ENCODE measurements around the gene LAMB3. TPM values are rescaled to one million over a fixed set of nuclear protein-coding genes. Genes with fewer than 3 reads are reported as not detected.

LAMB3 gene
- total and polyA plus RNA-seq, 2 donors (not counting 1 experiment from before 2014, with no cell fraction given), result 0.33 to 0.37 TPM

DNA sequence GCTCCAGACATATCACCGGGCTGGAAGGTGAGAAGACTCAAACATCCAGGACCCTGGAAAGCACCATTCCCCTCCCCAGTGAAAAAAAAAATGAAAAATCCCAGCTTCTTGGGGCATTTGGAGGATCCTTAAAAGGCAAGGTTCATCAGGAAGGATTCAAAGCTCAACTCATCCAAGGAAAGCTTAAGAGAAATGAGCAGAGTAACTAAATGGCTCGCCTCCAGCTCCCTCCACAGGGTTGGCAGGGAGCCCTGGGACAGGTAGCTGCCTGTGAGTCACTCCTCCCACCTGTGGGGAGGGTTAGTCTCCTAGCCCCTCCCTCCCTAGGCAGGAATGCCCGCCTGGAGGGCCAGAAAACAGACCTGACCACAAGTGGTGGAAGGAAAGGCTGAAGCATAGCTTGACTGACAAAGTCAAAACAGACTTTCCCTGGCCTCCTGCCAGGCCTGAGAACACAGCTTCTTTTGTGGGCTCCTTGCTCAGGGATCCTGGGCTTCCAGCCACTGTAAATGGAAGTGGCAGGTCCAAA is 712 bp upstream of the LAMB3 start:
- ATAC-seq (ENCODE audit: low read depth), result no peak
- no peaks in the 10 kb centered on the region for H4K20me1 ChIP-seq (ENCODE audit: control insufficient read depth, insufficient read depth, low read length, poor library complexity, severe bottlenecking)
- peaks cover 10% of the 10 kb centered on the region for H3K27me3 Mint-ChIP-seq
- no peaks in the 10 kb centered on the region for H3K9me3 ChIP-seq (ENCODE audit: control extremely low read depth in 1 of 3, control insufficient read depth in 2 of 3, insufficient read depth in 1 of 3, low read length in 2 of 3)
- DNase-seq, result no peak
- peaks cover 0 to 7% (median 0%) of the 10 kb centered on the region in 4 experiments for H3K27me3 ChIP-seq (replicated peaks in 1 of 4; ENCODE audit: control extremely low read depth in 1 of 4, control insufficient read depth in 3 of 4, insufficient read depth in 4 of 4, low read length in 3 of 4)
- H3K4me3 ChIP-seq (ENCODE audit: control extremely low read depth in 1 of 5, extremely low read depth in 1 of 5, insufficient read depth in 1 of 5, low read depth in 2 of 5, low read length in 4 of 5), result no peak overlapping the region
- TF ChIP-seq EZH2 (IDR thresholded peaks at IDR 0.05; ENCODE audit: borderline replicate concordance, insufficient read depth, low read depth, low read length, poor library complexity, severe bottlenecking) (no peak), CTCF (IDR thresholded peaks at IDR 0.05) (no peak)
- ChIA-PET POLR2A (no interaction called here), CTCF (interaction anchor here (0.6 to 2.0 kb wide), 4 partner anchors 9 to 154 kb away, joined by 3 to 7 read pairs (median 4); no protein-coding TSS in a partner anchor)
- H3K27ac ChIP-seq (ENCODE audit: low read length in 2 of 2), result no peak overlapping the region
- H3K4me3 Mint-ChIP-seq, result no peak overlapping the region
- no peak overlapping the region for H3K9ac ChIP-seq (ENCODE audit: low read length)
- no peaks in the 10 kb centered on the region for H3K4me1 ChIP-seq (ENCODE audit: control insufficient read depth in 2 of 2, insufficient read depth in 2 of 2, low read length in 2 of 2)
- no peaks in the 10 kb centered on the region for H3K4me1 Mint-ChIP-seq
- 10% methylated on average over 1 of the region's 3 CpGs for WGBS (ENCODE audit: insufficient coverage)
- H3K27ac Mint-ChIP-seq, result no peak overlapping the region
- H3K9me3 Mint-ChIP-seq (ENCODE audit: insufficient read depth), result no peaks in the 10 kb centered on the region
- H3K4me2 ChIP-seq (replicated peaks; ENCODE audit: low read depth, low read length, poor library complexity, severe bottlenecking), result no peak overlapping the region
- H2AFZ ChIP-seq (ENCODE audit: insufficient read depth, low read depth, low read length, poor library complexity, severe bottlenecking), result no peak overlapping the region
- H3K79me2 ChIP-seq (ENCODE audit: control insufficient read depth, insufficient read depth, low read length), result no peaks in the 10 kb centered on the region
- intact Hi-C loops (cut with micrococcal nuclease), result loop anchor here (1.0 kb wide), 1 partner anchor 40 kb away; no protein-coding TSS in a partner anchor
- H3K36me3 ChIP-seq (replicated peaks in 1 of 2; ENCODE audit: control extremely low read depth in 1 of 2, control insufficient read depth in 1 of 2, extremely low read depth in 1 of 2, insufficient read depth in 2 of 2, low read length in 1 of 2), result no peaks in the 10 kb centered on the region

GRCh38 chr1:209651138-209651587 is 1.1 kb downstream of the LAMB3 start:
- POLR2A ChIA-PET, result no interaction called here
- Histone ChIP-seq H3K4me2 (replicated peaks; ENCODE audit: low read depth, low read length, poor library complexity, severe bottlenecking) (no peak overlapping the region), H3K27ac (ENCODE audit: low read length in 2 of 2) (no peak overlapping the region), H3K27me3 (replicated peaks in 1 of 4; ENCODE audit: control extremely low read depth in 1 of 4, control insufficient read depth in 3 of 4, insufficient read depth in 4 of 4, low read length in 3 of 4) (no peaks in the 10 kb centered on the region), H3K9ac (ENCODE audit: low read length) (no peak overlapping the region), H3K4me1 (ENCODE audit: control insufficient read depth in 2 of 2, insufficient read depth in 2 of 2, low read length in 2 of 2) (no peaks in the 10 kb centered on the region), H3K36me3 (replicated peaks in 1 of 2; ENCODE audit: control extremely low read depth in 1 of 2, control insufficient read depth in 1 of 2, extremely low read depth in 1 of 2, insufficient read depth in 2 of 2, low read length in 1 of 2) (no peaks in the 10 kb centered on the region), H2AFZ (ENCODE audit: insufficient read depth, low read depth, low read length, poor library complexity, severe bottlenecking) (no peak overlapping the region), H3K79me2 (ENCODE audit: control insufficient read depth, insufficient read depth, low read length) (no peaks in the 10 kb centered on the region), H3K4me3 (ENCODE audit: control extremely low read depth in 1 of 5, extremely low read depth in 1 of 5, insufficient read depth in 1 of 5, low read depth in 2 of 5, low read length in 4 of 5) (no peak overlapping the region), H3K9me3 (ENCODE audit: control extremely low read depth in 1 of 3, control insufficient read depth in 2 of 3, insufficient read depth in 1 of 3, low read length in 2 of 3) (no peaks in the 10 kb centered on the region), H4K20me1 (ENCODE audit: control insufficient read depth, insufficient read depth, low read length, poor library complexity, severe bottlenecking) (no peaks in the 10 kb centered on the region)
- Mint-ChIP-seq H3K4me1 (no peaks in the 10 kb centered on the region), H3K4me3 (no peak overlapping the region), H3K27me3 (peaks cover 5% of the 10 kb centered on the region), H3K27ac (no peak overlapping the region), H3K9me3 (ENCODE audit: insufficient read depth) (no peaks in the 10 kb centered on the region)
- intact Hi-C loops (cut with micrococcal nuclease), result no loop called here
- no peak for DNase-seq
- peak; percentile 31 for ATAC-seq (ENCODE audit: low read depth)
- CTCF ChIA-PET, result no interaction called here
- 56% methylated on average over 3 of the region's 5 CpGs for WGBS (ENCODE audit: insufficient coverage)
- TF ChIP-seq EZH2 (IDR thresholded peaks at IDR 0.05; ENCODE audit: borderline replicate concordance, insufficient read depth, low read depth, low read length, poor library complexity, severe bottlenecking) (no peak), CTCF (IDR thresholded peaks at IDR 0.05) (no peak)
